Vagina (tissue), 2 donors: ENCODE data around the gene METTL3. TPM values are rescaled to one million over a fixed set of nuclear protein-coding genes. Genes with fewer than 3 reads are reported as not detected.

Experiments
- DNase-seq, 2 donors: peaks; one replicate each; pipeline ENCODE4 v3.0.0-alpha.2; 2017; ENCODE audit errors: extremely low spot score in 2 of 2
- H3K27ac ChIP-seq: fragments of 200-600 bp; sonication (generic); one replicate; pipeline ENCODE4 v1.5.1; 2019
- H3K27me3 ChIP-seq: fragments of 200-600 bp; sonication (generic); one replicate; pipeline ENCODE4 v1.5.1; 2019
- H3K36me3 ChIP-seq, 2 donors: fragments of 200-600 bp; sonication (generic); one replicate each; pipeline ENCODE4 v1.5.1; 2017 to 2019
- H3K4me1 ChIP-seq: fragments of 200-600 bp; sonication (generic); one replicate; pipeline ENCODE4 v1.5.1; 2019
- H3K4me3 ChIP-seq, 2 donors: fragments of 200-600 bp; sonication (generic); 1 replicate in 1 of 2; 2 replicates in 1 of 2; pipeline ENCODE4 v1.5.1; 2016 to 2019
- H3K9me3 ChIP-seq: fragments of 200-600 bp; sonication (generic); one replicate; pipeline ENCODE4 v1.5.1; 2019
- POLR2A ChIP-seq, 2 donors: fragments of 450-650 bp; IDR thresholded peaks; one replicate each; pipeline ENCODE4 v1.6.1; 2017; ENCODE audit warnings: antibody characterized with exemption in 2 of 2, mild to moderate bottlenecking in 2 of 2, moderate library complexity in 2 of 2
- POLR2AphosphoS5 ChIP-seq, 2 donors: sonication (generic); formaldehyde crosslinking; IDR thresholded peaks; one replicate each; pipeline ENCODE4 v1.9.0; 2017; ENCODE audit warnings: antibody characterized with exemption in 2 of 2, mild to moderate bottlenecking in 2 of 2, low read depth in 1 of 2; ENCODE audit not compliant: insufficient read depth in 1 of 2
- intact Hi-C: fragments of 100-400 bp; cut with DNase I; formaldehyde crosslinking; loops from one replicate; pipeline ENCODE4 v1.15.1; 2023
- total RNA-seq: library from RNA; depleted of rRNA; stranded (reverse); fragments of >200 nt; gene quantifications from one replicate; pipeline ENCODE4 v1.2.3, GENCODE V29; 2016
- TF ChIP-seq, protein P1 (sequence below), 3 experiments: fragments of 450-650 bp in 2 of 3; fragments of 200-600 bp in 1 of 3; sonication (generic) in 1 of 3; IDR thresholded peaks; one replicate each; pipeline ENCODE4 v1.5.1; 2017 to 2019; ENCODE audit warnings: antibody characterized with exemption in 3 of 3, mild to moderate bottlenecking in 2 of 3, moderate library complexity in 2 of 3

The METTL3 gene
- total RNA-seq, 1 donor from 2014 or later = 71.5 TPM

DNA sequence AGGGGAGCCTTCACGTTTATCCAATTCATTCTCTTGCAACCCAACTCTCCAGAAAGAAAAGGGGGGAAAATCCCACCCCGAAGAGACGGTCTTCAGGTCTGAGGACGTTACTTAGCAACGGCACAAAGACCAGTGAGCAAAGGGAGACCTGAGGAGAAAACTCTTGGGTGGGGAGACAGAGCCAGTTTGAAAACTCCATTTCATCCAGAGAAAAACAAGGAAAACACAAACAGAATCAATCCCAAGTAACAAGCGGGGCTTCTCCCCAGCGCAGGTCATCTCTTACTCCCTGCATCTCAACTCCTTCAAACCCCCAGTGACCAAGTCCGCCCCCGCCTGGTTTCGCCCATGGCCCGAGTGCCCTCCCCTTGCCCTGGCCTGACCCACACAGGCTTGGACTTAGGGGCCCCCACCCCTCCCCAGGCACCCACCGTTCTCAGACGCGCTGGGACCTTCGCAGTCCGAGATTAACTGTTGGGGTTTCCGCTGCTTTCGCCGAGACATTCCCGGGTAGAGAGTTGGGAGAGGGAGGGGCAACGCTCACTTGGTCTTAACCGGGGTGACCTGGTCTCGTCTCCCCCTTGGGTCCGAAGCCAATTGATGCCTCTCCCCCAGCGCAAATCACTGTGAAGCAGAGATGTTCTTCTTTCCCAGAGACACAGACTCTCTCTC lies 25.4 kb upstream of the METTL3 start:
- Histone ChIP-seq H3K27ac (no peak overlapping the region), H3K36me3 (no peaks in the 10 kb centered on the region), H3K4me3 (peak overlapping the region; percentile 35 to 49), H3K4me1 (peaks cover 15% of the 10 kb centered on the region), H3K9me3 (no peaks in the 10 kb centered on the region), H3K27me3 (no peaks in the 10 kb centered on the region)
- DNase-seq = no peak
- intact Hi-C loops = no loop called here
- TF ChIP-seq, protein P1, sequence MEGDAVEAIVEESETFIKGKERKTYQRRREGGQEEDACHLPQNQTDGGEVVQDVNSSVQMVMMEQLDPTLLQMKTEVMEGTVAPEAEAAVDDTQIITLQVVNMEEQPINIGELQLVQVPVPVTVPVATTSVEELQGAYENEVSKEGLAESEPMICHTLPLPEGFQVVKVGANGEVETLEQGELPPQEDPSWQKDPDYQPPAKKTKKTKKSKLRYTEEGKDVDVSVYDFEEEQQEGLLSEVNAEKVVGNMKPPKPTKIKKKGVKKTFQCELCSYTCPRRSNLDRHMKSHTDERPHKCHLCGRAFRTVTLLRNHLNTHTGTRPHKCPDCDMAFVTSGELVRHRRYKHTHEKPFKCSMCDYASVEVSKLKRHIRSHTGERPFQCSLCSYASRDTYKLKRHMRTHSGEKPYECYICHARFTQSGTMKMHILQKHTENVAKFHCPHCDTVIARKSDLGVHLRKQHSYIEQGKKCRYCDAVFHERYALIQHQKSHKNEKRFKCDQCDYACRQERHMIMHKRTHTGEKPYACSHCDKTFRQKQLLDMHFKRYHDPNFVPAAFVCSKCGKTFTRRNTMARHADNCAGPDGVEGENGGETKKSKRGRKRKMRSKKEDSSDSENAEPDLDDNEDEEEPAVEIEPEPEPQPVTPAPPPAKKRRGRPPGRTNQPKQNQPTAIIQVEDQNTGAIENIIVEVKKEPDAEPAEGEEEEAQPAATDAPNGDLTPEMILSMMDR (IDR thresholded peaks at IDR 0.05) = no peak
- TF ChIP-seq POLR2A (IDR thresholded peaks at IDR 0.05) (no peak), POLR2AphosphoS5 (IDR thresholded peaks at IDR 0.05; ENCODE audit: insufficient read depth in 1 of 2, low read depth in 1 of 2) (no peak)

DNA sequence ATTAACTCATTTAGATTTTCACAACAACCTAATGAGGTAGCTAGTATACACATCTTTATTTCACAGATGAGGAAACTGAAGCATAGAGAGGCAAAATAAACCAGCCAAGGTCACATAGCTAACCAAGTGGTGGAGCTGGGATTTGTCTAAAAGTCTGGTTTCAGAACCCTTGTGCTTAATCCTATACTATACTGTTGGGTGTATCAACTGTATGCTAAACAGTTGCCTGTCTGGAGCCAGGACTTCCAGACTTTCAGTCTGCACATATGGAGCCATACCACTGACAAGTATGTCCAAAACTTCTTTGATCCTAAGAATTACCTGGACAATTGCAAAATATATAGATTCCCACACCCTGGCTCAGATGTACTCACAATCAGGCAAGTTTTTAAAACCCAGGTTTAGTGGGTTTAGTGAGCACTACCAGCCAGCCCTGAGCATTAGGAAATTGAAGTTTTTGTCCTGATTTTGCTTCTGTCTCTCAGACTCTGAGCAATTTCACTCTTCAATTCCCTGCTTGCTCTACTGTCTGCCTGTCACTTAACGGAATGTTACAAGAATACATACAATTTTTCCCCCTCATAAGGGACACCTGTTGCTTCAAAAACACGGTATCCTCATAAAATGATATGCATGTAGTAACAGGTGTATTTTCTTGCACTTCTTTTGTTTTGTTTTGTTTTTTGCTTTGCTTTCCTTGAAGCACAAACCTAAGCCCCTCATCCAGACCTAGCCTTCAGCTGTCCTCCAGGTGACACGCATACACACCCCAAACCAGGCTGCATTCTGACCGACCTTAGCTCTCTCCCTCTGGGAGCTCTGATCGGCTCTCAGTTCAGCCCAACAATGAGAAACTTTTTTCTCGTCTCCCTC lies 24.6 kb upstream of the METTL3 start:
- Histone ChIP-seq H3K4me1 (peaks cover 15% of the 10 kb centered on the region), H3K4me3 (peak overlapping the region; percentile 35 to 49), H3K27me3 (no peaks in the 10 kb centered on the region), H3K36me3 (no peaks in the 10 kb centered on the region), H3K9me3 (no peaks in the 10 kb centered on the region), H3K27ac (no peak overlapping the region)
- DNase-seq = no peak
- TF ChIP-seq POLR2A (IDR thresholded peaks at IDR 0.05) (no peak), POLR2AphosphoS5 (IDR thresholded peaks at IDR 0.05; ENCODE audit: insufficient read depth in 1 of 2, low read depth in 1 of 2) (no peak)
- TF ChIP-seq, protein P1 (IDR thresholded peaks at IDR 0.05) = no peak
- intact Hi-C loops = no loop called here

DNA sequence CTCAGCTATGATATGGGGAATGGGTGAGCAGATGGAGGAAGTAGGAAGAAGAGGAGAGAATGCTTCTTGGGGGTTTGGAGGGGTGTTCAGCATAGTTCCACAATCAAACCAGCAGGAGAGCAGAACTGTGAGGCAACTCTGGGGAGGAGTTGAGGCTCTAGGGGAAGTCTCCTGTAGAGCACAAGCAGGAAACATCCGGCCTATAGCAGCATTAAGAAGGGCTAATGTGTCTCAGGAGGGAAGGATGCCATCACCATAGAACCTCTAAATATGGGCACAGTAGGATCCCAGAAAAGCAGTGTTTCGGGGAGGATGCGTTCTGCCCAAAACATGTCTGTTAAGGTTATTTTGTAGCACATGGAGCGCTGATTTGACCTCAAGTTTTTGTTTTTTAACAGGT lies 23.4 kb upstream of the METTL3 start:
- intact Hi-C loops = no loop called here
- DNase-seq = no peak
- Histone ChIP-seq H3K27ac (no peak overlapping the region), H3K4me3 (no peak overlapping the region), H3K9me3 (no peaks in the 10 kb centered on the region), H3K36me3 (no peaks in the 10 kb centered on the region), H3K4me1 (peaks cover 15% of the 10 kb centered on the region), H3K27me3 (no peaks in the 10 kb centered on the region)
- no peak for TF ChIP-seq POLR2AphosphoS5 (IDR thresholded peaks at IDR 0.05; ENCODE audit: insufficient read depth in 1 of 2, low read depth in 1 of 2)
- no peak for TF ChIP-seq POLR2A (IDR thresholded peaks at IDR 0.05)
- TF ChIP-seq, protein P1 (IDR thresholded peaks at IDR 0.05) = no peak

DNA sequence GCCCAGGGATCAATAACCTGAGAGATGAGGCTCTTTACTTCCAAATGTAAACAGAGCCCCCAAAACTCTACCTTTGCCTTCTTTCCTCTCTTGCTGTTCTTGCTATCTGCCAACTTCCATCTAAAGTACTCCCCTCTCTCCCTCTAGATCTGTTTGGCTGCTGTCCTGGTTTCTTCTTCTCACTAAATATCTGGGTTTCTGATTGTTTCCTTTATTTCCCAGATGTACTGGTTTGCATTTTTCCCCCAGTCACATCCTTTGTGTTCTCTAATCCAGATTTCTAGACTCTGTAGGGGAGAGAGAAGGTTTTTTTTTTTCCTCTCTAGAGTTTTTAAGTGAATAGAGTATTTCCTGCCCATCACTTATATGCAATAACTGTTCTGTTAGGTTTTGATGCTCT lies 22.2 kb upstream of the METTL3 start:
- intact Hi-C loops = no loop called here
- no peaks in the 10 kb centered on the region for H3K27me3 ChIP-seq
- TF ChIP-seq, protein P1 (IDR thresholded peaks at IDR 0.05) = no peak
- TF ChIP-seq POLR2A (IDR thresholded peaks at IDR 0.05) (no peak), POLR2AphosphoS5 (IDR thresholded peaks at IDR 0.05; ENCODE audit: insufficient read depth in 1 of 2, low read depth in 1 of 2) (no peak)

DNA sequence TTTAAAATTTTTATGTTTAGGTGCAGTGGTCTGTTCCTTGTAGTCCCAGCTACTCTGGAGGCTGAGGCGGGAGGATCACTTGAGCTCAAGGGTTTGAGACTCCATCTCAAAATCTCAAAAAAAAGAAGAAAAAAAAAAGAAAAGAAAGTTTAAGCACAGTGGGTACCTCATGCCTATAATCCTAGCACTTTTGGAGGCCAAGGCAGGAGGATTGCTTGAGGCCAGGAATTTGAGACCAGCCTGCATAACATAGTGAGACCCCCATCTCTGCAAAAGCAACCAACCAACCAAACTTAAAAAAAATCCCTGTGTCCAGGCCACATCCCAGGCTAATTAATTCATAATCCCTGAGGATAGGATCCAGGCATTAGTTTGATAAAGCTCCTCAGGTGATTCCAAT lies 18.4 kb upstream of the METTL3 start:
- intact Hi-C loops = no loop called here
- DNase-seq = no peak
- no peak overlapping the region for H3K4me3 ChIP-seq
- no peak for TF ChIP-seq POLR2A (IDR thresholded peaks at IDR 0.05)
- no peak for TF ChIP-seq POLR2AphosphoS5 (IDR thresholded peaks at IDR 0.05; ENCODE audit: insufficient read depth in 1 of 2, low read depth in 1 of 2)
- TF ChIP-seq, protein P1 (IDR thresholded peaks at IDR 0.05) = no peak
- H3K36me3 ChIP-seq = no peaks in the 10 kb centered on the region
- no peaks in the 10 kb centered on the region for H3K9me3 ChIP-seq
- H3K27ac ChIP-seq = no peak overlapping the region
- no peaks in the 10 kb centered on the region for H3K27me3 ChIP-seq
- H3K4me1 ChIP-seq = peaks cover 6% of the 10 kb centered on the region

More for the DNA sequence above, 22.2 kb upstream of the METTL3 start:
- Histone ChIP-seq H3K36me3 (no peaks in the 10 kb centered on the region), H3K27ac (no peak overlapping the region), H3K4me3 (no peak overlapping the region), H3K4me1 (peaks cover 15% of the 10 kb centered on the region), H3K9me3 (no peaks in the 10 kb centered on the region)
- DNase-seq = no peak
